C4-2B (cell line): ENCODE data around the gene NUP210.

Experiments used
- CTCF ChIP-seq: fragments of 450-650 bp; conservative IDR thresholded peaks from 2 replicates; pipeline ENCODE4 v1.5.1; 2017; ENCODE audit warnings: mild to moderate bottlenecking
- ZFX ChIP-seq: fragments of 450-650 bp; IDR thresholded peaks from 2 replicates; pipeline ENCODE4 v1.6.1; 2017

- TF ChIP-seq CTCF (no peak), ZFX (no peak)
Measured at GRCh38 chr3:13370609-13371008, 49.5 kb downstream of the NUP210 start.
